ENCODE data around the gene ANXA3. TPM values are rescaled to one million over a fixed set of nuclear protein-coding genes. Genes with fewer than 3 reads are reported as not detected.

The ANXA3 gene
- total RNA-seq, 1 donor: 50.1 TPM

GRCh38 chr4:78654807-78655206, 103.2 kb downstream of the ANXA3 start:
- no peak for TF ChIP-seq CTCF (IDR thresholded peaks at IDR 0.05; ENCODE audit: insufficient read depth, low read depth, low read length)
- H3K4me3 ChIP-seq (ENCODE audit: low read depth, low read length): no peak overlapping the region
- peak; percentile 62 for DNase-seq (ENCODE audit: low read depth)

- no peak for DNase-seq (ENCODE audit: low read depth)
- no peak for TF ChIP-seq CTCF (IDR thresholded peaks at IDR 0.05; ENCODE audit: insufficient read depth, low read depth, low read length)
- no peak overlapping the region for H3K4me3 ChIP-seq (ENCODE audit: low read depth, low read length)
These were observed 105.4 kb downstream of the ANXA3 start for GRCh38 chr4:78656968-78657445.

- TF ChIP-seq CTCF (IDR thresholded peaks at IDR 0.05; ENCODE audit: insufficient read depth, low read depth, low read length): no peak
- DNase-seq (ENCODE audit: low read depth): peak; percentile 30
- H3K4me3 ChIP-seq (ENCODE audit: low read depth, low read length): no peak overlapping the region
These were observed 107.7 kb downstream of the ANXA3 start for GRCh38 chr4:78659264-78659663.

GRCh38 chr4:78659665-78660064, 108.1 kb downstream of the ANXA3 start:
- H3K4me3 ChIP-seq (ENCODE audit: low read depth, low read length): no peak overlapping the region
- no peak for TF ChIP-seq CTCF (IDR thresholded peaks at IDR 0.05; ENCODE audit: insufficient read depth, low read depth, low read length)
- DNase-seq (ENCODE audit: low read depth): no peak

Small RNA genes lying within 50 kb of the gene (small RNA-seq; reads per million reads assigned to genes)
- not detected for gene HIGD1AP13
- not detected for gene RF00019

Other genes with a start within 250 kb of the ANXA3 start
- gene BMP2K, start 224.6 kb downstream of the ANXA3 start, total RNA-seq: 92.1 and 173 TPM in 2 replicates

Measured in fibroblast of villous mesenchyme (primary cell).